Measurements from ENCODE around the gene POU2AF2.

DNA sequence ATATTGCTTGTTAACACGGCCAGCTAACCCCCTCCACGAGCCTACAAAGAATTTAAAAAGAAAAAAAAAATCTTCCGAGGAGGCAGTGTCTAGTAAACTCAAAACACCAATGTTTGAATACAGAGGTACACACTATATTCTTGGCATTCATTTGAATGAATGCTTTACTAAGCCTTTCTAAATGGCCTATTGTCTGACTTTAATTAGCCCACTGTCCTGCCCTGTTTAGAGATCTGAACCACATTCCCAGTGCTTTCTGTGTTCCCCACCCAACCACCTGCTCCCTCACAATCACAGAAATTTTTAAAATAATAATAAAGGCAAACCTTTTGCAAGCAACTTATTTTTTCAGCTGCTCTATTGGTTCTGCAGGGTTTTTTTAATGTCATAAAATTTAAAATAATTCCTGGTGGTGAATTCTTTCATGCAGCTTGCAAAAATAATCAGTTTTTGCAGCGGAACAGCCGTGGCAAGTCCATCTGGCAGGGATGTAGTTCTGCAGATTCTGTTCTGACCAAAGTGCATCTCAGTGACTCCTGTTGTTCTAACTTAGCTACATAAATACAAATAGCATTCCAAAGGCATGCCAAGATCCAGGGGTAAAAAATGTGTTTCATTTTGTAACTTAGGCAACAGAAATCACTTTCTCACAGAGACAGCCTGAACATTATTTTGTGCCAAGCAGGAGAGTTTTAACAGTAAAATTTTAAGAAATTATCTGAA, 23.8 kb downstream of the POU2AF2 start:
- TF ChIP-seq, protein P1, sequence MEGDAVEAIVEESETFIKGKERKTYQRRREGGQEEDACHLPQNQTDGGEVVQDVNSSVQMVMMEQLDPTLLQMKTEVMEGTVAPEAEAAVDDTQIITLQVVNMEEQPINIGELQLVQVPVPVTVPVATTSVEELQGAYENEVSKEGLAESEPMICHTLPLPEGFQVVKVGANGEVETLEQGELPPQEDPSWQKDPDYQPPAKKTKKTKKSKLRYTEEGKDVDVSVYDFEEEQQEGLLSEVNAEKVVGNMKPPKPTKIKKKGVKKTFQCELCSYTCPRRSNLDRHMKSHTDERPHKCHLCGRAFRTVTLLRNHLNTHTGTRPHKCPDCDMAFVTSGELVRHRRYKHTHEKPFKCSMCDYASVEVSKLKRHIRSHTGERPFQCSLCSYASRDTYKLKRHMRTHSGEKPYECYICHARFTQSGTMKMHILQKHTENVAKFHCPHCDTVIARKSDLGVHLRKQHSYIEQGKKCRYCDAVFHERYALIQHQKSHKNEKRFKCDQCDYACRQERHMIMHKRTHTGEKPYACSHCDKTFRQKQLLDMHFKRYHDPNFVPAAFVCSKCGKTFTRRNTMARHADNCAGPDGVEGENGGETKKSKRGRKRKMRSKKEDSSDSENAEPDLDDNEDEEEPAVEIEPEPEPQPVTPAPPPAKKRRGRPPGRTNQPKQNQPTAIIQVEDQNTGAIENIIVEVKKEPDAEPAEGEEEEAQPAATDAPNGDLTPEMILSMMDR (IDR thresholded peaks at IDR 0.05; ENCODE audit: low read length): no peak
- no peak for TF ChIP-seq EZH2 (IDR thresholded peaks at IDR 0.05; ENCODE audit: borderline replicate concordance, low read length)

Measured in OCI-LY1 (cell line).